ENCODE data around the gene BEAN1.

- no peak for TF ChIP-seq CTCF (IDR thresholded peaks at IDR 0.05)
- no peak for TF ChIP-seq POLR2A (IDR thresholded peaks at IDR 0.05)
These were observed 64.6 kb downstream of the BEAN1 start for GRCh38 chr16:66491716-66492064.

Measured in esophagus squamous epithelium (tissue), 4 donors.